Adipocyte (in vitro differentiated cells): ENCODE data around the gene RPF1.
"Not testable (repeated sequence)": the region's sequence is repeated elsewhere in the genome, so short reads cannot be mapped to it uniquely, and the experiment has no call there.

Source experiments
- DNase-seq: peaks from one replicate; pipeline ENCODE4 v3.0.0-alpha.2; 2015; ENCODE audit warnings: low read depth
- H3K27me3 ChIP-seq: replicated peaks from 2 replicates; pipeline ENCODE4 v1.7.0; 2013; ENCODE audit warnings: mild to moderate bottlenecking, low read length, moderate library complexity; ENCODE audit not compliant: control insufficient read depth, insufficient read depth
- H3K36me3 ChIP-seq: 2 replicates; pipeline ENCODE4 v1.7.0; 2013; ENCODE audit warnings: low read length, mild to moderate bottlenecking, moderate library complexity; ENCODE audit not compliant: control insufficient read depth, insufficient read depth, severe bottlenecking
- H3K4me1 ChIP-seq: 2 replicates; pipeline ENCODE4 v1.7.0; 2013; ENCODE audit warnings: mild to moderate bottlenecking, low read length, moderate library complexity; ENCODE audit not compliant: control insufficient read depth, insufficient read depth
- H3K4me3 ChIP-seq: 2 replicates; pipeline ENCODE4 v1.7.0; 2013; ENCODE audit warnings: mild to moderate bottlenecking, low read length, moderate library complexity
- H3K9ac ChIP-seq: 2 replicates; pipeline ENCODE4 v1.7.0; 2013; ENCODE audit warnings: mild to moderate bottlenecking, low read length, moderate library complexity
- H3K9me3 ChIP-seq: 2 replicates; pipeline ENCODE4 v1.7.0; 2013; ENCODE audit warnings: mild to moderate bottlenecking, low read length, moderate library complexity; ENCODE audit not compliant: control insufficient read depth

The RPF1 gene, protein sequence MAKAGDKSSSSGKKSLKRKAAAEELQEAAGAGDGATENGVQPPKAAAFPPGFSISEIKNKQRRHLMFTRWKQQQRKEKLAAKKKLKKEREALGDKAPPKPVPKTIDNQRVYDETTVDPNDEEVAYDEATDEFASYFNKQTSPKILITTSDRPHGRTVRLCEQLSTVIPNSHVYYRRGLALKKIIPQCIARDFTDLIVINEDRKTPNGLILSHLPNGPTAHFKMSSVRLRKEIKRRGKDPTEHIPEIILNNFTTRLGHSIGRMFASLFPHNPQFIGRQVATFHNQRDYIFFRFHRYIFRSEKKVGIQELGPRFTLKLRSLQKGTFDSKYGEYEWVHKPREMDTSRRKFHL

GRCh38 chr1:84478876-84479868, at the start of gene RPF1:
Gene RPF1, plus strand, starts transcription at chr1:84479266. Its CDS starts 16 bp downstream, at chr1:84479282.
- peak; percentile 88 for DNase-seq
- Histone ChIP-seq H3K4me1 (peaks cover 15% of the 10 kb centered on the region), H3K9me3 (no peaks in the 10 kb centered on the region), H3K27me3 (no peaks in the 10 kb centered on the region), H3K36me3 (peaks cover 14% of the 10 kb centered on the region), H3K4me3 (peak within 1 kb of the TSS; percentile 96), H3K9ac (peak within 1 kb of the TSS; percentile 90)

- no peaks in the 10 kb centered on the region for H3K27me3 ChIP-seq
- DNase-seq = no peak
- no peak overlapping the region for H3K9ac ChIP-seq
- H3K9me3 ChIP-seq = peaks cover 5% of the 10 kb centered on the region
- H3K36me3 ChIP-seq = no peaks in the 10 kb centered on the region
- no peak overlapping the region for H3K4me3 ChIP-seq
- peaks cover 5% of the 10 kb centered on the region for H3K4me1 ChIP-seq
Observed at GRCh38 chr1:84430546-84430945, 48.5 kb upstream of the RPF1 start.

DNA sequence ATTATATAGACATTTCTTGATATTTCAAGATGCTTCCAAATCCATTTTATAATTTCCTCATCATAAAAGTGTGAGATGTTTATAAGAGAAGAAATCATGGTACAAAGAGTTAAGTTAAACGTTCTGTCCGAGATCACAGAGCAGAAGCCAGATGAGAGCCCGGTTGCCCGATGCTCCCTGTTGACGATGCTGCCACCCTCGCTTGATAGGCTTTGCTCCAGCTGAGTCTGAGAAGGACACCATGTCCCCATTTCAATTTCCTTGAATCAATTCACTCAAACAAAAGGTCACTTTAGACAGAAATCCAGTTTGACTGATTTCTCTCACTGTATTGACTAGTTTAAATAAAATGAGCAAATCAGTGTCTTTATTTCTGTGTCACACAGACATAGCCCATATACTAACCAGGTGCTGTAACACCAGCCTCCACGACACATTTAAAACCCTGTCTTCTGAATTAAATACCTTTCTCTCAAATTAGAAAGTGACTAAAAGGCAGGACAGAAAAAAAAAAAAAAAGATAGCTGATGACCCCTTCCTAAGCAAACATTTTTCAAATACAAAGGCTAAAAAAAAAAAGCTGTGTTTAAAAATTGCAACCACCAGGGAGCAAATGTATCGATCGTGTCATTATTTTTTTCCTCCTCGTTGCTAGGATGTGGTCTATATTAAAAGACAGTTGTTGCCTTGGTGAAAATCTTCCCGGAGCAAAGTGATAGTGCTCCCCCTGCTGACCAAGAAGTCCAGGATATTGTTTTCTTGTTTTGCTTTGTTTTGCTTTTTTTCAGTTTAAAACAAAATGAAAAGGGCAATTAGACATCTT, 45.6 kb upstream of the RPF1 start:
- H3K4me3 ChIP-seq = peak overlapping the region; percentile 72
- H3K4me1 ChIP-seq = peaks cover 5% of the 10 kb centered on the region
- DNase-seq = peak; percentile 89
- H3K27me3 ChIP-seq = no peaks in the 10 kb centered on the region
- peaks cover 5% of the 10 kb centered on the region for H3K9me3 ChIP-seq
- peak overlapping the region; percentile 47 for H3K9ac ChIP-seq
- no peaks in the 10 kb centered on the region for H3K36me3 ChIP-seq

DNA sequence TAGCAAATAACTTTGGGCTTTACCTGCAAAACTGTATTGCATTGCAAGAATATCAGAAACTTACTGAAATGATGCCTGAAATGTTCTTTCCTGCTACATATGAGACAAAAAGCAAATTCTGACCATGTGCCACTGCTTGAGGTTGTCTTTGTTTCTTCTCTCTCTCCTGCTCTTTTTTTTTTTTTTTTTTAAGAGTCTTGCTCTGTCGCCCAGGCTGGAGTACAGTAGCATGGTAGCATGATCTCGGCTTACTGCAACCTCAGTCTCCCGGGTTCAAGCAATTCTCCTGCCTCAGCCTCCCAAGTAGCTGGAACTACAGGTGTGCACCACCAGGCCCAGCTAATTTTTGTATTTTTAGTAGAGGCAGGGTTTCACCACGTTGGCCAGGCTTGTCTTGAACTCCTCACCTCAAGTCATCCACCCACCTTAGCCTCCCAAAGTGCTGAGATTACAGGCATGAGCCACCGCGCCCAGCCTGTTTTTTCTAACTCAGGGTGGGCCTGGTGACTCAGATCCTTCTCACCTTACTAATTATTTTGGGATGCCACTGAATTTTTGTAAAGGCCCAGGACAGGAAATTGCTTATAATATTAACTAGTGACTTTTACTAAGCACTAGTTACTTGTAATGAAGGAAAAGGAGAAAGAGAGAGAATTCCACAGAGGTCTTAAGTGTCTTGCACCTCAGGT, 44.8 kb upstream of the RPF1 start:
- H3K27me3 ChIP-seq = no peaks in the 10 kb centered on the region
- H3K9ac ChIP-seq = no peak overlapping the region
- no peak for DNase-seq
- H3K36me3 ChIP-seq = no peaks in the 10 kb centered on the region
- peaks cover 5% of the 10 kb centered on the region for H3K9me3 ChIP-seq
- no peak overlapping the region for H3K4me3 ChIP-seq
- peaks cover 5% of the 10 kb centered on the region for H3K4me1 ChIP-seq

DNA sequence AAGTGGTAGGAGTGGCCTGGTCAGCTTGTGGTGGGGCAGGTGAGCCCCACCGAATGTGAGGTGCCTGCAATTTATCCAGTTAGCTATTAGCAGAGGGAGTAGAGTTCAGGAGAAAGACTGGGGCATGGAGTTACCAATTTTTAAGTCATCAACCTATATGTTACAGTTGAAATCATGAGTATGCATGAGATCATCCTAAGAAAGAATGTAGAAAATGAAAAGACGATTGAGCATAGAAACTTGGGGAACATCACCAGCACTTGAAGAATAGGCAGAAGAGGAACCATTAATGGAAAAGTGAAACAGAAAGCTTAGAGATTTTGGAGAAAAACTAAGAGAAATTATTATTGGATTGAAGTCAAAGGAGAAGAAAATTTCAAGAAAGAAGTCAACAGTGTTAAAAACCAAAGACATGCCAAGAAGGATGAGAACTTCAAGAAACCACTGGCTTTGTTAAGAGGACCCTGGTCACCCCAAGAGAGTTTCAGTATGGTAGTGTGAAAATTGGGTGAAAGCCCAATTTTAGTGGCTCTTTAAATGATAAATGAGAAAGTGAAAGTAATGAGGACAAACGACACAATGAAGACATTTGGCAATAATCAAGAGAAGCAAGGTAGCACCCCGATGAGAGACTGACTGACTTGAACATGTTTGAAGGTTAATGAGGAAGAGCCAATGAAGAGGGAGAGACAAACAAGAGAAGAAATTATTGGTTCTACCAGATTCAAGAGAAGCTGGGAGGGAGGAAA, 44.1 kb upstream of the RPF1 start:
- peaks cover 5% of the 10 kb centered on the region for H3K4me1 ChIP-seq
- no peaks in the 10 kb centered on the region for H3K36me3 ChIP-seq
- H3K9ac ChIP-seq = no peak overlapping the region
- H3K9me3 ChIP-seq = peaks cover 2% of the 10 kb centered on the region
- no peaks in the 10 kb centered on the region for H3K27me3 ChIP-seq
- H3K4me3 ChIP-seq = no peak overlapping the region
- no peak for DNase-seq

DNA sequence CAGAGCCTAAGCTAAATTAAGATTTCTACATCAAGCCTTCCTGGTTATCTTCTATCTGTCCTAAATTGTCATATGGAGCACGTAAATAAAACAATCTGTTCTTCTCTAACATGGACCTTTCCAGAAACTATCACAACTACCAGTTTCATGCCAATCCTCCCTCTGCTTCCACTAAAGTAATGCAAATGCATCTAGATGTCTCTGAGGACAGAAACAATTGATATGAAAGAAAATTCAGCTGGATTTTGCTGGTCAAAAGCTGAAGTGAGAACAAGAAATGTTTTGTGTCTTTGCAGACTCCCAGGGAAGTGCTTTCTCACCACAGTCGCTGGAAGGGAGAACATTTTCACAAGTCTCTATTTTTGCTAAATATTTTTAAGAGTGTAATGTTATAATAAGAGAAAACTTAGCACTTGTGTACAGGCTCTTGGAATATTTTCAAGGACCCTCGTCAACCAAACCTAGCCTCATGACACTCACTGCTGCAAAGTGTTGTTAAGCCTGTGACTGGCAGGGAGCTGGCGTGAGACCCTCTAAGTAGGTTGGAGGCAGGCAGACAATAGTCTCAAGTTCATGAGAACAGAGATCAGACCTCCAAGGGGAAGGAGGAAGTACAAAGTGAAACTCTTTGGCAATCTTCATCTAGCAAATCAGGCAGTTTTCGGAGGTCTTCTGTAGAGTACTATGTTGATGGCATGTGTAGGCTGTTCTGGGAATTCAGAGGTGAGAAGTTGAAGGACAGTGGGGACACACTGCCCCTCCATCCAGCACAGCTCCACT, 42.0 kb upstream of the RPF1 start:
- H3K9ac ChIP-seq = no peak overlapping the region
- no peak overlapping the region for H3K4me3 ChIP-seq
- no peak for DNase-seq
- no peaks in the 10 kb centered on the region for H3K27me3 ChIP-seq
- H3K4me1 ChIP-seq = peaks cover 5% of the 10 kb centered on the region
- H3K36me3 ChIP-seq = no peaks in the 10 kb centered on the region
- H3K9me3 ChIP-seq = no peaks in the 10 kb centered on the region

DNA sequence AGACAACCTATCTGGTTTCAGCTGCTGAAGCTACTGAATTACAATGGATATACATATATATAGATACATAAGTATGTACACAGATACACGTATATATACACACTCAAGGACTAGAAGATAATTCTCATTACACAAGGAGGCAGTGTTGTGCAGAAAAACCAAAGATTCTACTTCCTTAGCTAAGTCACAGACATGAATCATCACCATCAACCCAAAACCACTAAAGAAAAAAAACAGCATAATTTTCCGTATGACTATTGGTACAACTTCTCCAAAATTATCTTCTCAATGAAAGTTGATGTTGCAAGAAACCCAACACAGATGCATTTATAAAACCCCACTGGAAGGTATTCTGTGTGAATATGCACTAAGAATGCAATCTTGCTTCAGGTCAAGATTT, 36.8 kb upstream of the RPF1 start:
- Histone ChIP-seq H3K9ac (no peak overlapping the region), H3K27me3 (no peaks in the 10 kb centered on the region), H3K9me3 (no peaks in the 10 kb centered on the region), H3K36me3 (no peaks in the 10 kb centered on the region), H3K4me3 (no peak overlapping the region), H3K4me1 (no peaks in the 10 kb centered on the region)
- peak; percentile 92 for DNase-seq

DNA sequence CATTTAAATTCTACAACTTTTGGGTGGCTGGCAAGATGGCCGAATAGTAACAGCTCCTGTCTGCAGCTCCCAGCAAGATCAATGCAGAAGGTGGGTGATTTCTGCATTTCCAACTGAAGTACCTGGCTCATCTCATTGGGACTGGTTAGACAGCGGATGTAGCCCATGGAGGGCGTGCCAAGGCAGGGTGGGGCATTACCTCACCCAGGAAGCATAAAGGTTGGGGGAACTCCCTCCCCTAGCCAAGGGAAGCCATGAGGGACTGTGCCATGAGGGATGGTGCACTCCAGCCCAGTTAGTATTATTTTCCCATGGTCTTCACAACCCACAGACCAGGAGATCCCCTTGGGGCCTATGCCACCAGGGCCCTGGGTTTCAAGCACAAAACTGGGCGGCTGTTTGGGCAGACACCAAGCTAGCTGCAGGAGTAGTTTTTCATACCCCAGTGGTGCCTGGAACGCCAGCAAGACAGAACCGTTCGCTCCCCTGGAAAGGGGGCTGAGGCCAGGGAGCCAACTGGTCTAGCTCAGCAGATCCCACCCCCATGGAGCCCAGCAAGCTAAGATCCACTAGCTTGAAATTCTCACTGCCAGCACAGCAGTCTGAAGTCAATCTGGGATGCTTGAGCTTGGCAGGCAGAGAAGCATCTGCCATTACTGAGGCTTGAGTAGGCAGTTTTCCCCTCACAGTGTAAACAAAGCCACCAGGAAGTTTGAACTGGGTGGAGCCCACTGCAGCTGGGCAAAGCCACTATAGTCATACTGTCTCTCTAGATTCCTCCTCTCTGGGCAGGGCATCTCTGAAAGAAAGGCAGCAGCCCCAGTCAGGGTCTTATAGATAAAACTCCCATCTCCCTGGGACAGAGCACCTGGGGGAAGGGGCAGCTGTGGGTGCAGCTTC, 36.1 kb upstream of the RPF1 start:
- H3K4me3 ChIP-seq, H3K36me3 ChIP-seq, DNase-seq, H3K9ac ChIP-seq, H3K27me3 ChIP-seq, H3K4me1 ChIP-seq, H3K9me3 ChIP-seq: not testable (repeated sequence)

DNA sequence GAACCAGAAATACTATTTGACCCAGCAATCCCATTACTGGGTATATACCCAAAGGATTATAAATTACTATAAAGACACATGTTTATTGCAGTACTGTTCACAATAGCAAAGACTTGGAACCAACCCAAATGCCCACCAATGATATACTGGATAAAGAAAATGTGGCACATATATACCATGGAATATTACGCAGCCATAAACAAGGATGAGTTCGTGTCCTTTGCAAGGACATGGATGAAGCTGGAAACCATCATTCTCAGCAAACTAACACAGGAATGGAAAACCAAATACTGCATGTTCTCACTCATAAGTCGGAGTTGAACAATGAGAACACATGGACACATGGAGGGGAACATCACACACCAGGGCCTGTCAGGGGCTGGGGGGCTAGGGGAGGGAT, 30.4 kb upstream of the RPF1 start:
- not testable (repeated sequence) for H3K4me3 ChIP-seq, H3K4me1 ChIP-seq, H3K36me3 ChIP-seq, H3K27me3 ChIP-seq, H3K9me3 ChIP-seq, H3K9ac ChIP-seq, DNase-seq
